HG03175 (cell line): ENCODE results near the gene HOXA11.

Experiments
- ATAC-seq: cut with Tn5 transposase; IDR thresholded peaks from one replicate; pipeline ENCODE4 v1.9.1; 2021; ENCODE audit warnings: mild to moderate bottlenecking, moderate library complexity; ENCODE audit not compliant: unreplicated experiment

Gene HOXA11

DNA sequence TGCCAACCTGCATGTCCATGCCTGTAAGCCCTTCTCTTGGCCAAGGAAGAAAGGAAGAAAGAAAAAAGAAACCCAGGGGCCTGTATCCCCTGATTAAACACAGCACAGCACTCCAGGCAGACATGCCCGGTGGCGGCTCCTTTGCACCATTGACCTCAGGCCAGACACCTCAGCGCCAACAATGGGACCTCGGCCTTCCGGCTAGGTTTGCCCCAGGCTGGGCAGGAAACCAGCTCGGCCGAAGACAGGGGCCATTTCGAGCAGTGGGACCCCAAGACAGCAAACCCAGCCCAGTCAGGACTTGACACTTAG is 13.8 kb downstream of the HOXA11 start:
- no peak for ATAC-seq

DNA sequence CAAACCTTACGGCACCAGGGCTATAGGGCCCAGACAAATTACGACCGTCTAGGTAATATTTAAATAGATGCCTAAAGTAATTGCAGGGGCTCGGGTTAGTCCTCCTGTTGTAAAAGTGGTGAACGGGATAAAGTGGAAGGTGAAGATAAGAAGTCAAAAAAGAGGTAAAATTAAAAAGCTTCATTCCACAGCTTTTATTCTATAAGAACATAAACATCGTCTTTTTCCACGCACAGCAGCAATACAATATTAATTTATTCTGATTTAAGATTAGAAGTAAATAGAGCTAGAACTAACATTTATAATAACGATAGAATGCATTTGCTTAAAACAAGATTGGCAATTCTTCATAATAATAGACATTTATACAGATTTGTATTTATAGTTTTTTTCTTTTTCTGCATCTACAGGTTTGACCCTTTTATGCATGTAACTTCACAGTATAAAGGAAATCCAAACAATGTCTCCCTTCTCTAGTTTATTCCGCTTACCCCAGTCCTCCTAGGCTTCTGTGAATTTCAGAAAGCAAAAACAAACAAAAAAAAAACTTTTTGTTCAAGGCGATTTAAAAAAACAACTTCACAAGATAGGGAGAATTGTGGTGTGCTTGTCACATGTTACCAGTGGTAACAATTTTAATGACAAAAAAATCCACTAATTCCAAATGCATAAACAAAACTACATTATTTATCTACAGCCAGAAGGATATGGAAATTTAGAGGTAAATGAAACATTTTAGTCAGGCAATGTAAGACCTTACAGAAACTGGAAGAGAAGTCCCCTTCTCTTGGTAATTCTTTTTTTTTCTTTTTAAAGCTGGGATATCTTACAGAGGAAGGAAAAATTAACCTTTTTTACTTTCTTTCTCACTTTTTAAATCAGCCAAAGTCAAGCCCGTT is 14.4 kb downstream of the HOXA11 start:
- ATAC-seq, result no peak

DNA sequence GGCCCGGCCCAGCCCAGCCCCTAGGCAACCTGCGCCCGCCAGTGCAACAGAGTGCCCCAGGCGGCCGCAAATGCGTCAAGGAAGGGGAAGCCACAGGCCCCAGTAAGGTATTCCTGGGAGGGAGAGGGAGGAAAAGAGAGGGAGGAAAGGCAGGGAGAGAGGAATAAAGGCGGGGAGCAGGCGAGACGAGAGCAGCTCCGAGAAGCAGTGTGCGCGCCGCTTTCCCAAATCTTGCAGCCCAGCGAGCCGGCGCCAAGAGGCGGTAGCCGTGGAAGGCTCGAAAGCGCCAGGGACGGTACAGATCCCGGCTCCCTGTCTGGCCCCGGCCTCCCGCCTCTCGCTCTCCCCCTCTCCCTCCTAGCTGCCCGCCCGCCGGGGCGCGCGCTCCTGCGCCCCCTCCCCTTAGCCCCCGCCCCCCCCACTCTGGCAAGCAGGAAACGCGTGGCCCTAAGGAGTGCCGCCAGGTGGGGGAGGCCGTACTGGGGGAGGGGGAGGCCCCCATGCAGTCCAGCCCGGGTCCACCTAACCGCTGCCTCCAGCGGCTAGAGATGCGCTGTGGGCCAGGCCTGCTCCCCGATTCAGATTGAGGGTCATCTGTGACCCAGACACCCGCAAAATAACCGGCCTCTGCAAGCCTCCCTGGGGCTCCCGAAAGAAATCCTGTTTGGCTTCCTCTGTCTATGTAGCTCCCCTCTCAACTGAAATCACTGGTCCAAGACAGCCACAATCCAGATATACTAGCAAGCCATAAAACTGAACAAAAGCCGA is 15.2 kb downstream of the HOXA11 start:
- ATAC-seq, result no peak

GRCh38 chr7:27168265-27168947 is 16.6 kb downstream of the HOXA11 start:
- ATAC-seq, result no peak

GRCh38 chr7:27167916-27168264 is 17.1 kb downstream of the HOXA11 start:
- no peak for ATAC-seq

- no peak for ATAC-seq
Measured at GRCh38 chr7:27166531-27167505, 18.2 kb downstream of the HOXA11 start.

- ATAC-seq, result no peak
Measured at GRCh38 chr7:27165996-27166530, 19.0 kb downstream of the HOXA11 start.

DNA sequence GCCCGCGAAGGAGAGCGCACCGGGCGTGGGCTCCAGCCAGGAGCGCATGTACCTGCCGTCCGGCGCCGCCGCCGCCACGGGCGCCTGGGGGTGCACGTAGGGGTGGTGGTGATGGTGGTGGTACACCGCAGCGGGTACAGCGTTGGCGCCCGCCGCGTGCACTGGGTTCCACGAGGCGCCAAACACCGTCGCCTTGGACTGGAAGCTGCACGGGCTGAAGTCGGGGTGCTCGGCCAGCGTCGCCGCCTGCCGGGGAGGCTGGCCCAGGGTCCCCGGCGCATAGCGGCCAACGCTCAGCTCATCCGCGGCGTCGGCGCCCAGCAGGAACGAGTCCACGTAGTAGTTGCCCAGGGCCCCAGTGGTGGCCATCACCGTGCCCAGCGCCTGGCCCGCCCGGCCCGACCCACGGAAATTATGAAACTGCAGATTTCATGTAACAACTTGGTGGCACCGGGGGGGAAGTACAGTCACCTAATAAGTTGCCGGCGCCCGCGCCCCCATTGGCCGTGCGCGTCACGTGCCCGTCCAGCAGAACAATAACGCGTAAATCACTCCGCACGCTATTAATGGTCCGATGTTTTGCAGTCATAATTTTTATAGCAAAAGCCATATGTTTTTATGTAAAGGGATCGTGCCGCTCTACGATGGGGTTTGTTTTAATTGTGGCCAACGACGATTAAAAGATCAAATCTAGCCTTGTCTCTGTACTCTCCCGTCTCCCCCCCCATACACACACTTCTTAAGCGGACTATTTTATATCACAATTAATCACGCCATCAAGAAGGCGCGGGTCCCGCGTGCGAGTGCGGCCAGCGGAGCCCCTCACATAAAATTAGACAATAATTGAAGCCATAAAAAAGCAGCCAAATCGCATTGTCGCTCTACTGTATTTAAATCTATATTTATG is 19.7 kb downstream of the HOXA11 start, which contains the start of gene HOXA9:
HOXA9 (minus strand) TSS at position 449 of the 907 bp plus-strand sequence; CDS start at position 369, 80 bp downstream.
- ATAC-seq, result no peak

DNA sequence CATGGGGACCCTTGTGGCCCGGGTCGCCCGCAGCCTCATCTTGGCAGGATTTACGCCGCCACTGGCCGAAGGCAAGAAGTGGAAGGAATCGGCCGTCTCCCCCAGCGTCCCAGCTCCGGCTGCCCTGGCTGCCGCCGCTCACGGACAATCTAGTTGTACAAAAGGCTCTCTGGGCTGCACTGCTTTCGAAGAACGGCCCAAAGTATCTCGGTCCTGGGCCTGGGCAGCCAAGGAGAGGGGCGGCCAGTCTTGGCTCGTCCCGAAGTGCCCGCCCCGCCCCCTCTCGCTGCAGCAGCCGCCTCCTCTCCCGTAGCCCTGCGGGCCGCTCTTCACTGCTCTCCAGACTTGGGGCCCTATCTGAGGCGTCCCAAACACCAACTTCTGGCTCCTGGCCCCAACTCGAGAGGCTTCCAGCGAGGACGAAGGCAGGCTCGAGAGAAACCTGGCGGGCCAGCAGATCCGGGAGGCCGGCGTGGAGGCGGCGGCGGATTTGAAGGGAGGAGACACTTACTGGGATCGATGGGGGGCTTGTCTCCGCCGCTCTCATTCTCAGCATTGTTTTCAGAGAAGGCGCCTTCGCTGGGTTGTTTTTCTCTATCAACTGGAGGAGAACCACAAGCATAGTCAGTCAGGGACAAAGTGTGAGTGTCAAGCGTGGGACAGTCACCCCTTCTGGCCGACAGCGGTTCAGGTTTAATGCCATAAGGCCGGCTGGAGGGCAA is 20.5 kb downstream of the HOXA11 start:
- no peak for ATAC-seq

GRCh38 chr7:27164045-27164366 is 21.0 kb downstream of the HOXA11 start:
- no peak for ATAC-seq

DNA sequence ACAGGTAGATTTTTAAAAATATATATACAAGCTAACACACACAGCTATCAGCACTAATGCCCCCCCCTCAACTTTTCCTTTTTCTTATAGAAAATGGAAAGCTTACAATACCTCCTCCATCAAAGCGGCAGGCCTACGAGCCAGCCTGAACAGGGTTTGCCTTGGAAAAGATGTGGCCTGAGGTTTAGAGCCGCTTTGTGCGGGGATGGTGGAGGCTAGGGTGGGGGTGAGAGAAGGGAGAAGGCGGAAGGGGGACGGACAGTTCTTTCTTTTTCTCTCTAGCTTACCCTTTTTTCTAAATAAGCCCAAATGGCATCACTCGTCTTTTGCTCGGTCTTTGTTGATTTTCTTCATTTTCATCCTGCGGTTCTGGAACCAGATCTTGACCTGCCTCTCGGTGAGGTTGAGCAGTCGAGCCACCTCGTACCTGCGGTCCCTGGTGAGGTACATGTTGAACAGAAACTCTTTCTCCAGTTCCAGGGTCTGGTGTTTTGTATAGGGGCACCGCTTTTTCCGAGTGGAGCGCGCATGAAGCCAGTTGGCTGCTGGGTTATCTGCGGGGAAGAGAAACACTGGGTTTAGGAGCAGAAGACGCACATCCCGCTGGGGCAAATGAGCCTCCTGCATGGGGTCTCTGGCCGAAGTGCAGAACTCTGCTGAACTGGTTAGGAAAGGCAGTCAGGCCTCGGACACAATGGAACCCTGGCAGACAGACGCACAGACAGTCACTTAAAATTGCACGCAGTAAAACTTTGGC is 21.6 kb downstream of the HOXA11 start:
- no peak for ATAC-seq

DNA sequence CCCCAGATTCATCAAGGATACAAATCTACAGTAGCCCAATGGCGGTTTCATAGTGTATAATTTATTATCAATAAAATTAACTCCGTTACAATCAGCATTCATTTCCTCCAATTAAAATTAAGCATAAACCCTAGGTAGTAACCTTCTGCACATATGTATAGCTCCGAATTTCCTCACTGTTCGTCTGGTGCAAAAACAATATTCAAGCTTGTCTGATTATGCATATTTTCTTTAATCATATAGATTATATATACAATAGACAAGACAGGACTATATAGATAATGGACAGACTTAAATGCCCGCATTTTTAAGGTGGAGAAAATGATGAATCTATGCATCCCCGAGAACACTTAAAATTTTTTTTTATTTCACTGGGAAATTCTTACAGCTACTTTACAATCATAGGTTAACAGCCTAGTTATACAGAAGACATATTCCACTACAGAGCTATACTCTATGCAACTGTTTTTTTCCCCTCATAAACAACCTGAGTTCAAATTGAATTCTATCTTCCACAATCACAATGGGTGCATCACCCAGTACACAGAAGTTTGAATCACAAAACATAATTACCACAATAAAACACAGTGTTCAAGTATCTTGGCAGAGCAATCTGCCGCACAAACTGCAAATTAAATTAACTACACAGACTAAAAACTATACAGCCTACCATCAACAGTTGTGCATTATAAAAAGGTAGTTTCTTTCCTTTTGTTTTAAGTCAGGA is 22.3 kb downstream of the HOXA11 start:
- no peak for ATAC-seq

- no peak for ATAC-seq
Measured at GRCh38 chr7:27161721-27162560, 23.1 kb downstream of the HOXA11 start.

DNA sequence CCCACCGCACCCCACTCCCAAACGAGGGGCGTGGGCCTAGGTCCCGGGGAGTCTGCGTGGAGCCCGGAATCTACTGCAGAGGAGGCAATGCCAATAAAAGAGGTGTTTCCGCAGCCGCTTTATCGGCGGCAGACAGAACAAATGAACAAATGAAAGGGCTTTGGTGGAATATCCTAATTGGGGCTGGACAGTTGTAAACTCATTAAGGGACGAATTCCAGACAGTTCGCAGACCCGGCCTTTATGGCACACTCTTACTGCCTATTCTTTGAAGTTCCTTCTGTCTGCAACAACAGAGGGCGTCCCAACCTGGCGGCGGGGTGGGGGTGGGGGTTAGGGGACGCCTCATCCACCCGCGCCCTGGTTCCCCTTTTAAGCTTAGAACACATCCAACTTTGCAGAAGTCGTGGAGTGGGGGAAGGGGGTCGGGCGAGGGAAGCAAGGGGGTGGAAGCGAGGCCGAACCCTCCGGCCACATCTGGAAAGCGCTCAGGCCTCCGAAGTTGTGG is 23.8 kb downstream of the HOXA11 start:
- ATAC-seq, result no peak

DNA sequence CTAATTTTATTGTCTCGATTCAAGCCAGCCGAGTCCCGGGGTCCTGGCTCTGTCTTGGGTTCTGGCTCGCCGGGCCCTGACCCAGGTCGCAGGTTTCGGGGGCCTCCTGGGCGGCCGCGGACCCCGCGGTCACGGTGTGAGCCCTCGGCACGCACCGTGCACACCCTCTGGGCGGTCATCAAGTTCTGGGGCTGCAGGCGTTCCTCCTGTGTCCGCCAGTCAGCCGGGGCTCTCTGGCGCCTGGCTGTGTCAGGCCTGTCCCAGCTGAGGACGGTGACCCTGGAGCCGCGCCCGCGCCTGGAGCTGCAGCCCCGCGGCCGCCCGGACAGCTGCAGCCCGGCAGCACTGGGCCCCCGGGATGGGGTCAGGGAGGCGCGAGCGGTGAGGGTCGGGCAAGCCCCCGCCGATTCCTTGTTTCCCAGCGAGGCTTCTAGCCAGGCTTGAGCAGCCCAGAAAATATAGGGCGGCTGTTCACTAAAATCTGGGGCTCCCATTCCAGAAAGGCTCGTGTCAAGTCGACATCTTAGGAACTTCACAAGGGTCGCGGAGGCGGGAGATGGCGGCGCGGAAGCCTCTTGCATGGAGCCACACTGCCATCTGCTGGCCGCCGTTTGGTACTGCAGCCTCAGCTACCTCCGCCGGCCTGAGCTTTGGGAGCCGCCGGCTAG is 24.4 kb downstream of the HOXA11 start:
- peak; percentile 50 for ATAC-seq

- ATAC-seq, result no peak
Measured at GRCh38 chr7:27160145-27160545, 24.9 kb downstream of the HOXA11 start.
